GM12874 (cell line): ENCODE results near the gene TULP4.
A peak's percentile ranks its signal among the peaks of the same experiment; 100 is the strongest.

Experiments
- CTCF ChIP-seq: IDR thresholded peaks from 2 replicates; pipeline ENCODE4 v1.5.1; 2011; ENCODE audit warnings: low read depth, mild to moderate bottlenecking, control low read depth, low read length, moderate library complexity; ENCODE audit not compliant: insufficient read depth

TULP4 gene

GRCh38 chr6:158518191-158519127, 206.2 kb downstream of the TULP4 start:
- peak; percentile 57; the same call in 1 of the 2 replicates for TF ChIP-seq CTCF

GRCh38 chr6:158519300-158519699, 207.0 kb downstream of the TULP4 start:
- TF ChIP-seq CTCF = no peak

GRCh38 chr6:158519761-158520160, 207.5 kb downstream of the TULP4 start:
- TF ChIP-seq CTCF = no peak

GRCh38 chr6:158521759-158522158, 209.5 kb downstream of the TULP4 start:
- TF ChIP-seq CTCF = no peak

GRCh38 chr6:158522616-158523015, 210.4 kb downstream of the TULP4 start:
- no peak for TF ChIP-seq CTCF

- TF ChIP-seq CTCF = no peak
Measured at GRCh38 chr6:158524311-158524710, 212.0 kb downstream of the TULP4 start.

- TF ChIP-seq CTCF = no peak
Measured at GRCh38 chr6:158528826-158529225, 216.6 kb downstream of the TULP4 start.
